IMR-90 (cell line): ENCODE results near the gene TBX10.

Experiments
- BHLHE40 ChIP-seq: fragments of 150-350 bp; IDR thresholded peaks from 2 replicates; pipeline ENCODE4 v1.6.1; 2016; ENCODE audit warnings: mild to moderate bottlenecking, low read depth, low read length
- CEBPB ChIP-seq: IDR thresholded peaks from 2 replicates; pipeline ENCODE4 v1.6.1; 2012; ENCODE audit warnings: low read depth, low read length, improper control_type of control experiment
- CHD1 ChIP-seq: IDR thresholded peaks from 2 replicates; pipeline ENCODE4 v1.6.1; 2012; ENCODE audit warnings: low read depth, low read length, improper control_type of control experiment
- CTCF ChIP-seq: conservative IDR thresholded peaks from 2 replicates; pipeline ENCODE4 v1.5.1; 2012; ENCODE audit warnings: mild to moderate bottlenecking, low read depth, low read length, improper control_type of control experiment
- ELK1 ChIP-seq: fragments of 150-350 bp; IDR thresholded peaks from 2 replicates; pipeline ENCODE4 v1.6.1; 2016; ENCODE audit warnings: low read depth, mild to moderate bottlenecking, low read length, moderate library complexity, borderline replicate concordance
- MAFK ChIP-seq: IDR thresholded peaks from 2 replicates; pipeline ENCODE4 v1.6.1; 2012; ENCODE audit warnings: low read depth, low read length, improper control_type of control experiment
- MXI1 ChIP-seq: IDR thresholded peaks from 2 replicates; pipeline ENCODE4 v1.6.1; 2012; ENCODE audit warnings: low read depth, mild to moderate bottlenecking, low read length, moderate library complexity, borderline replicate concordance
- POLR2A ChIP-seq: IDR thresholded peaks from 2 replicates; pipeline ENCODE4 v1.6.1; 2012; ENCODE audit warnings: mild to moderate bottlenecking, low read depth, low read length
- RFX5 ChIP-seq: IDR thresholded peaks from 2 replicates; pipeline ENCODE4 v1.8.0; 2012; ENCODE audit warnings: low read depth, mild to moderate bottlenecking, low read length, moderate library complexity
- SMC3 ChIP-seq: fragments of 150-350 bp; IDR thresholded peaks from 2 replicates; pipeline ENCODE4 v1.6.1; 2016; ENCODE audit warnings: low read depth, mild to moderate bottlenecking, antibody characterized with exemption, low read length, moderate library complexity
- USF2 ChIP-seq: fragments of 150-350 bp; IDR thresholded peaks from 2 replicates; pipeline ENCODE4 v1.6.1; 2017; ENCODE audit warnings: mild to moderate bottlenecking, antibody characterized with exemption, low read length, low read depth

GRCh38 chr11:67636962-67637361 is 2.6 kb downstream of the TBX10 start:
- TF ChIP-seq CTCF (no peak), USF2 (no peak), CEBPB (no peak), RFX5 (no peak), CHD1 (no peak), MXI1 (no peak), POLR2A (no peak), BHLHE40 (no peak), SMC3 (no peak), ELK1 (no peak), MAFK (no peak)
